Neural crest cell (in vitro differentiated cells): Measurements from ENCODE around the gene TMC3. TPM values are rescaled to one million over a fixed set of nuclear protein-coding genes. Genes with fewer than 3 reads are reported as not detected.

ENCODE experiments used
- DNase-seq: peaks from one replicate; pipeline ENCODE4 v3.0.0; 2021; ENCODE audit warnings: low read depth, mixed read lengths, low spot score
- H3K27ac Mint-ChIP-seq: one replicate; pipeline ENCODE4 v1.8.0; 2021; ENCODE audit warnings: mild to moderate bottlenecking, mixed read lengths; ENCODE audit not compliant: unreplicated experiment
- H3K27me3 Mint-ChIP-seq: 2 replicates; pipeline ENCODE4 v1.8.0; 2021; ENCODE audit warnings: low read depth, mild to moderate bottlenecking, mixed read lengths
- H3K36me3 Mint-ChIP-seq: 2 replicates; pipeline ENCODE4 v1.8.0; 2021; ENCODE audit warnings: low read depth, mild to moderate bottlenecking, mixed read lengths
- H3K4me1 Mint-ChIP-seq: 2 replicates; pipeline ENCODE4 v1.8.0; 2021; ENCODE audit warnings: mixed read lengths
- H3K4me3 Mint-ChIP-seq: one replicate; pipeline ENCODE4 v1.8.0; 2021; ENCODE audit warnings: mild to moderate bottlenecking, mixed read lengths
- H3K9me3 Mint-ChIP-seq: 2 replicates; pipeline ENCODE4 v1.8.0; 2021; ENCODE audit warnings: mixed read lengths
- CTCF ChIP-seq: fragments of 200-600 bp; sonication (generic); conservative IDR thresholded peaks from 2 replicates; pipeline ENCODE4 v1.5.0; 2021; ENCODE audit warnings: antibody characterized with exemption, mild to moderate bottlenecking
- total RNA-seq: library from RNA; stranded (reverse); gene quantifications from 2 replicates; pipeline ENCODE4 v1.2.1, GENCODE V29; 2021

The TMC3 gene
- total RNA-seq, 1 donor from 2014 or later, result not detected

- H3K27ac Mint-ChIP-seq, result no peak overlapping the region
- no peaks in the 10 kb centered on the region for H3K27me3 Mint-ChIP-seq
- H3K9me3 Mint-ChIP-seq, result no peaks in the 10 kb centered on the region
- no peaks in the 10 kb centered on the region for H3K4me1 Mint-ChIP-seq
- DNase-seq, result no peak
- no peak for TF ChIP-seq CTCF
- no peak overlapping the region for H3K4me3 Mint-ChIP-seq
- H3K36me3 Mint-ChIP-seq, result no peaks in the 10 kb centered on the region
Observed at GRCh38 chr15:81363718-81364500, 10.1 kb downstream of the TMC3 start.

GRCh38 chr15:81363276-81363675 is 10.7 kb downstream of the TMC3 start:
- no peaks in the 10 kb centered on the region for H3K36me3 Mint-ChIP-seq
- no peaks in the 10 kb centered on the region for H3K4me1 Mint-ChIP-seq
- H3K27me3 Mint-ChIP-seq, result no peaks in the 10 kb centered on the region
- DNase-seq, result no peak
- no peak overlapping the region for H3K27ac Mint-ChIP-seq
- no peaks in the 10 kb centered on the region for H3K9me3 Mint-ChIP-seq
- no peak overlapping the region for H3K4me3 Mint-ChIP-seq
- no peak for TF ChIP-seq CTCF

- Mint-ChIP-seq H3K27me3 (no peaks in the 10 kb centered on the region), H3K36me3 (no peaks in the 10 kb centered on the region), H3K27ac (no peak overlapping the region), H3K4me1 (no peaks in the 10 kb centered on the region), H3K4me3 (no peak overlapping the region), H3K9me3 (no peaks in the 10 kb centered on the region)
- DNase-seq, result no peak
- no peak for TF ChIP-seq CTCF
Observed at GRCh38 chr15:81362790-81363189, 11.2 kb downstream of the TMC3 start.

- no peak overlapping the region for H3K27ac Mint-ChIP-seq
- no peak overlapping the region for H3K4me3 Mint-ChIP-seq
- TF ChIP-seq CTCF, result no peak
- DNase-seq, result no peak
- H3K9me3 Mint-ChIP-seq, result no peaks in the 10 kb centered on the region
- no peaks in the 10 kb centered on the region for H3K27me3 Mint-ChIP-seq
- H3K4me1 Mint-ChIP-seq, result no peaks in the 10 kb centered on the region
- H3K36me3 Mint-ChIP-seq, result no peaks in the 10 kb centered on the region
Observed at GRCh38 chr15:81361891-81362290, 12.1 kb downstream of the TMC3 start.

GRCh38 chr15:81360491-81360890 is 13.5 kb downstream of the TMC3 start:
- H3K36me3 Mint-ChIP-seq, result no peaks in the 10 kb centered on the region
- H3K4me3 Mint-ChIP-seq, result no peak overlapping the region
- no peaks in the 10 kb centered on the region for H3K27me3 Mint-ChIP-seq
- no peak for DNase-seq
- no peaks in the 10 kb centered on the region for H3K9me3 Mint-ChIP-seq
- TF ChIP-seq CTCF, result no peak
- H3K27ac Mint-ChIP-seq, result no peak overlapping the region
- no peaks in the 10 kb centered on the region for H3K4me1 Mint-ChIP-seq
